ENCODE measurements around the gene PCED1B. TPM values are rescaled to one million over a fixed set of nuclear protein-coding genes. Genes with fewer than 3 reads are reported as not detected.
"Not testable (repeated sequence)": the region's sequence is repeated elsewhere in the genome, so short reads cannot be mapped to it uniquely, and the experiment has no call there.

The PCED1B gene
- total RNA-seq, 2 experiments from 2014 or later = 117 to 119 TPM

GRCh38 chr12:47052274-47052673 lies 27.1 kb upstream of the PCED1B start:
- H3K4me1 Mint-ChIP-seq (ENCODE audit: low read depth) = no peaks in the 10 kb centered on the region
- no peaks in the 10 kb centered on the region for H3K36me3 Mint-ChIP-seq (ENCODE audit: low read depth)
- DNase-seq (no peak), ATAC-seq (no peak)
- H3K4me3 Mint-ChIP-seq = no peak overlapping the region
- no peak for TF ChIP-seq CTCF (IDR thresholded peaks at IDR 0.05)
- peaks cover 18% of the 10 kb centered on the region for H3K9me3 Mint-ChIP-seq
- ChIA-PET POLR2A (interaction anchor here (1.1 kb wide), 1 partner anchor 27 kb away, joined by 4 read pairs; the partner anchor contains the start of genes AMIGO2 and PCED1B), CTCF (interaction anchor here (0.9 to 2.4 kb wide), 3 partner anchors 19 to 32 kb away, joined by 3 to 9 read pairs (median 3); no protein-coding TSS in a partner anchor)
- H3K27me3 Mint-ChIP-seq = no peaks in the 10 kb centered on the region
- no peak overlapping the region for H3K27ac Mint-ChIP-seq
- intact Hi-C loops (cut with micrococcal nuclease) = no loop called here

GRCh38 chr12:47053961-47054360 lies 25.5 kb upstream of the PCED1B start:
- H3K4me3 Mint-ChIP-seq = no peak overlapping the region
- DNase-seq = no peak
- POLR2A ChIA-PET = interaction anchor here (0.6 kb wide), 1 partner anchor 22 kb away, joined by 4 read pairs; no protein-coding TSS in a partner anchor
- no peak overlapping the region for H3K27ac Mint-ChIP-seq
- no peak for TF ChIP-seq CTCF (IDR thresholded peaks at IDR 0.05)
- ATAC-seq = no peak
- peaks cover 15% of the 10 kb centered on the region for H3K9me3 Mint-ChIP-seq
- no peaks in the 10 kb centered on the region for H3K36me3 Mint-ChIP-seq (ENCODE audit: low read depth)
- no peaks in the 10 kb centered on the region for H3K27me3 Mint-ChIP-seq
- CTCF ChIA-PET = interaction anchor here (1.3 to 2.4 kb wide), 4 partner anchors 16 to 33 kb away, joined by 3 to 12 read pairs (median 8); no protein-coding TSS in a partner anchor
- intact Hi-C loops (cut with micrococcal nuclease) = no loop called here
- H3K4me1 Mint-ChIP-seq (ENCODE audit: low read depth) = no peaks in the 10 kb centered on the region

GRCh38 chr12:47054659-47055058 lies 24.8 kb upstream of the PCED1B start:
- no peak overlapping the region for H3K27ac Mint-ChIP-seq
- TF ChIP-seq CTCF (IDR thresholded peaks at IDR 0.05) = no peak
- DNase-seq = no peak
- H3K9me3 Mint-ChIP-seq = peaks cover 15% of the 10 kb centered on the region
- no peaks in the 10 kb centered on the region for H3K4me1 Mint-ChIP-seq (ENCODE audit: low read depth)
- ATAC-seq = no peak
- POLR2A ChIA-PET = no interaction called here
- intact Hi-C loops (cut with micrococcal nuclease) = no loop called here
- CTCF ChIA-PET = interaction anchor here (0.7 to 2.4 kb wide), 4 partner anchors 15 to 786 kb away, joined by 3 to 12 read pairs (median 6); no protein-coding TSS in a partner anchor
- H3K4me3 Mint-ChIP-seq = no peak overlapping the region
- no peaks in the 10 kb centered on the region for H3K36me3 Mint-ChIP-seq (ENCODE audit: low read depth)
- H3K27me3 Mint-ChIP-seq = no peaks in the 10 kb centered on the region

GRCh38 chr12:47055856-47056255 lies 23.6 kb upstream of the PCED1B start:
- H3K4me3 Mint-ChIP-seq; H3K4me1 Mint-ChIP-seq (ENCODE audit: low read depth); CTCF ChIA-PET; intact Hi-C loops (cut with micrococcal nuclease); DNase-seq; ATAC-seq; H3K27me3 Mint-ChIP-seq; POLR2A ChIA-PET; H3K27ac Mint-ChIP-seq; H3K36me3 Mint-ChIP-seq (ENCODE audit: low read depth): not testable (repeated sequence)
- H3K9me3 Mint-ChIP-seq = peaks cover 12% of the 10 kb centered on the region

GRCh38 chr12:47056944-47057343 lies 22.5 kb upstream of the PCED1B start:
- H3K9me3 Mint-ChIP-seq; DNase-seq; CTCF ChIA-PET; ATAC-seq; intact Hi-C loops (cut with micrococcal nuclease); H3K27ac Mint-ChIP-seq; H3K36me3 Mint-ChIP-seq (ENCODE audit: low read depth); H3K4me3 Mint-ChIP-seq; H3K4me1 Mint-ChIP-seq (ENCODE audit: low read depth); H3K27me3 Mint-ChIP-seq; POLR2A ChIA-PET: not testable (repeated sequence)

- H3K27me3 Mint-ChIP-seq; H3K9me3 Mint-ChIP-seq; DNase-seq; H3K27ac Mint-ChIP-seq; CTCF ChIA-PET; ATAC-seq; H3K4me1 Mint-ChIP-seq (ENCODE audit: low read depth); H3K36me3 Mint-ChIP-seq (ENCODE audit: low read depth); H3K4me3 Mint-ChIP-seq; intact Hi-C loops (cut with micrococcal nuclease): not testable (repeated sequence)
- POLR2A ChIA-PET = interaction anchor here (0.7 kb wide), 1 partner anchor 10 kb away, joined by 3 read pairs; no protein-coding TSS in a partner anchor
Measured at GRCh38 chr12:47058640-47059039, 20.8 kb upstream of the PCED1B start.
